Measurements from ENCODE around the gene SMARCA2.

SMARCA2 gene

DNA sequence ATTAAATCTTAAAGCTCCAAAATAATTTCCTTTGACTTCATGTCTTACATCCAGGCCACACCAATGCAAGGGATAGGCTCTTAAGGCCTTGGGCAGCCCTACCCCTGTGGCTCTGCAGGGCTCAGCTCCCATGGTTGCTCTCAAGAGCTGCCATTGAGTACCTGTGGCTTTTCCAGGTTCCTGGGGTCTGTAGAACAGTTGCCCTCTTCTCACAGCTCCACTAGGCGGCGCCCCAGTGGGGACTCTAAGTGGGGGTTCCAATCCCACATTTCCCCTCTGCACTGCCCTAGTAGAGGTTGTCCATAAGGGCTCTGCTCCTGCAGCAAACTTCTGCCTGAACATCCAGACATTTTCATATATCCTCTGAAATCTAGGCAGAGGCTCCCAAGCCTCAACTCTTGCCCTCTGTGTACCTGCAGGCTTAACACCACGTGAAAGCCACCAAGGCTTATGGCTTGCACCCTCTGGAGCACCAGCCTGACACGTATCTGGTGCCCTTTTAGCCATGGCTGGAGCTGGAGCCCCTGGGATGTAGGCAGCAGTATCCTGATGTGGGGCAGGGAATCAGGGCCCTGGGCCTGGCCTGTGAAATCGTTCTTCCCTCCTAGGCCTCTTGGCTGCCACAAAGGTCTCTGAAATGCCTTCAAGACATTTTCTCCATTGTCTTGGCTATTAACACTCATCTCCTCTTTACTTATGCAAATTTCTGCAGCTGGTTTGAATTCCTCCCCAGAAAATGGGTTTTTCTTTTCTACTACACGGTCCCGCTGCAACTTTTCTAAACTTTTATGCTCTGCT lies 185.1 kb downstream of the SMARCA2 start:
- CTCF ChIA-PET, result no interaction called here
- TF ChIP-seq, protein P1, sequence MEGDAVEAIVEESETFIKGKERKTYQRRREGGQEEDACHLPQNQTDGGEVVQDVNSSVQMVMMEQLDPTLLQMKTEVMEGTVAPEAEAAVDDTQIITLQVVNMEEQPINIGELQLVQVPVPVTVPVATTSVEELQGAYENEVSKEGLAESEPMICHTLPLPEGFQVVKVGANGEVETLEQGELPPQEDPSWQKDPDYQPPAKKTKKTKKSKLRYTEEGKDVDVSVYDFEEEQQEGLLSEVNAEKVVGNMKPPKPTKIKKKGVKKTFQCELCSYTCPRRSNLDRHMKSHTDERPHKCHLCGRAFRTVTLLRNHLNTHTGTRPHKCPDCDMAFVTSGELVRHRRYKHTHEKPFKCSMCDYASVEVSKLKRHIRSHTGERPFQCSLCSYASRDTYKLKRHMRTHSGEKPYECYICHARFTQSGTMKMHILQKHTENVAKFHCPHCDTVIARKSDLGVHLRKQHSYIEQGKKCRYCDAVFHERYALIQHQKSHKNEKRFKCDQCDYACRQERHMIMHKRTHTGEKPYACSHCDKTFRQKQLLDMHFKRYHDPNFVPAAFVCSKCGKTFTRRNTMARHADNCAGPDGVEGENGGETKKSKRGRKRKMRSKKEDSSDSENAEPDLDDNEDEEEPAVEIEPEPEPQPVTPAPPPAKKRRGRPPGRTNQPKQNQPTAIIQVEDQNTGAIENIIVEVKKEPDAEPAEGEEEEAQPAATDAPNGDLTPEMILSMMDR (IDR thresholded peaks at IDR 0.05; ENCODE audit: control extremely low read depth, extremely low read depth, low read depth, missing control alignments), result no peak
- POLR2A ChIA-PET, result no interaction called here
- no peak for DNase-seq (ENCODE audit: extremely low spot score)

DNA sequence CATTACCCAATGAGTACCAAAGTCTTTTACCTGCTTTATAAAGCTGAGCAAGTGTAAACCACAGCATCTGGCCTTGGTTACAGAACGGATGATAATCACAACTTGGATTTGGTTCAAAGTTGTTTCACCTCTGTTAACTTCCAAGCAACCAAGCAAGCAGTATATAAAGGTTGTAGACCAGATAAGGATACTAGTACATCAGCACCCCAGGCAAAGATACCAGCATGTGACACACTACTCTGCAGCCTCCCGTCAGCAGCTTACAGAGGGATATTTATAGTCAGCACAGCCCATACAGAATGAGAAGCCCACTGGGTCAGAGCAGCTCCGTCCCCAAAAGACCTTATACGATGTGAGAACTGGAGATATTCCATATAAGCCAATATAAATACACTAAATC lies 193.3 kb downstream of the SMARCA2 start:
- ChIA-PET CTCF (no interaction called here), POLR2A (no interaction called here)
- DNase-seq (ENCODE audit: extremely low spot score), result no peak
- TF ChIP-seq, protein P1 (IDR thresholded peaks at IDR 0.05; ENCODE audit: control extremely low read depth, extremely low read depth, low read depth, missing control alignments), result no peak

DNA sequence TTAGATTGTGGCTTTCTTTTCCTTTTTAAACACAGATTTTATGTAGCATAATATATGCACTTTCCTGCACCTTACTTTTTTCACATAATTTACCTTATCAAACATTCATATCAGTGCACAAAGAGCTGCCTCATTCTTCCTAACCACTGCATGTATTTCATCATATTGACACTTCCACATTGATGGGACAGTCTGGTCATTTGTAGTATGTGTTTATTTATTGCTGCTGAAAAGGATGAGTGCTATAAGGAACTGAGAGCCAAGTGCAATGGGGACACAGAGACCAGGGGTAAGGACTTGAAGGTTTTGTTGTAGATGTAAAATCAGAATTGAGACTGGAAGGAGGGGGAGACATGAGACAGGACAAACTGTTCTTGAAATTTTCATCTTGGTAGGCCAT lies 193.8 kb downstream of the SMARCA2 start:
- DNase-seq (ENCODE audit: extremely low spot score), result no peak
- TF ChIP-seq, protein P1 (IDR thresholded peaks at IDR 0.05; ENCODE audit: control extremely low read depth, extremely low read depth, low read depth, missing control alignments), result no peak
- CTCF ChIA-PET, result no interaction called here
- POLR2A ChIA-PET, result no interaction called here

DNA sequence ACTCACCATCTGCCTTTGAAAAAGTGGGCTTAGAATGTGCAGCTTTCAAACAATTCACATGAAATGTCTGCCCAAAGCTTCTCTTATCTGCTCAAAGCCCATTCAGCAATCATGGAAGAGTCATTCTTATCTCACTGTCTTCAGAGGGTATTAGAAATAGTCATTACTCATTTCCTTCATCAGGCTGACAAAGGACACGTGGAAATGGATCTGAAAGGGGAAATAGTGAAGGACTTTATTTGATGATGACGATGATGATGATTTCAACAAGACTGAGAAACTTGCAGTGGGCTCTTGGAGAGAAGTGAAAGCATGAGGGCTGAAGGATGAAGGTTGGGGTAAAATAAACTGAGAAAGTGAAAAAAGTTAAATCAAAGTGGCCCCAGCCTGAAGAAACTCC lies 194.3 kb downstream of the SMARCA2 start:
- peak; percentile 26 for DNase-seq (ENCODE audit: extremely low spot score)
- TF ChIP-seq, protein P1 (IDR thresholded peaks at IDR 0.05; ENCODE audit: control extremely low read depth, extremely low read depth, low read depth, missing control alignments), result no peak
- ChIA-PET CTCF (no interaction called here), POLR2A (no interaction called here)

DNA sequence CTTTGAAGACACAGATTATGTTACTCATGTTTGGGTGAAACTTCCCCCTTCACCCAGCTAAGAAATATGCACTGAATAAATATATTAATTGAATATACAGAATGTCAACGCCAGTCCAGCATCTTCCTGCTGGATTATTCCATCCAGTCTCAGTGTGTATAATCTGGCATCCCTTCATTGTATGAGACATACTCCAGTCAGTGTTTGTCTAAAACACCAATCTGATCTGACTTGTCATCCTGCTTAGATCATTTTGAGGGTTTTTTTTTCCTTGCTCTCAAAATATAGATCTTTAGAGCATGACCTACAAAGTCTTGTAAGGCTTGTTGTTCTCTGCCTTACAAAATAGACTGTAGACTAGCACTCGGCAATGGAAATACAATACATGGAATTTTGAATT lies 195.1 kb downstream of the SMARCA2 start:
- CTCF ChIA-PET, result interaction anchor here (0.8 kb wide), 1 partner anchor 21 kb away, joined by 4 read pairs; no protein-coding TSS in a partner anchor
- DNase-seq (ENCODE audit: extremely low spot score), result no peak
- POLR2A ChIA-PET, result no interaction called here
- TF ChIP-seq, protein P1 (IDR thresholded peaks at IDR 0.05; ENCODE audit: control extremely low read depth, extremely low read depth, low read depth, missing control alignments), result no peak

DNA sequence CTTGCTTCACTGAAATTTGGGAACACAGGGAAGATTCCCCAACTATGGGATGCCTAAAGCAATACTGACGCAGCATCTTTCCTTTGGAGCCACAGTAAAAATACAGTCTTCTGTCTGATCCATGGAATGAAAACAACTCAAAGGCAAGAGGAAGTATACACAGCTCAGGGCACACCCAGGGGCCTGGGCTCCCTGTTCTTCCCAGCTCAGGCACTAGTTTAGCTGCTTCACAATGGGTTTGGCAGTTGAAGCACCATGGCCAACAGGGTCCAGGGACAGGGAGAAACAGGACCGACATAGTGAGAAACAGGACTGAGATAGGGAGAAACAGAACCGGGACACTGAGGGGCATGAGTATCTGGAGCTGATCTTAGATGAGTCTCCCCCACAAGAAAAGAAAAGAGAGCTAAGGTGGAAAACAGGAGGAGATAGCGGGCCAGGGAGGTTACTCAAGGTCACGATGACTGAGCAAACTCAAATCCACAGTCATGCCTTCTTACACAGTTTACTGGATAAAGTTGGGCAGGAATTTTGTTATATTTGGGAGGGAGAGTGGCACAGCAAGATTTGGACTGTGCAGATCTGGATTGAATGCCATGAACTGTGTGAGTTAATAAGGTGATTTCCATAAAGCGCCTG lies 198.8 kb downstream of the SMARCA2 start:
- TF ChIP-seq, protein P1 (IDR thresholded peaks at IDR 0.05; ENCODE audit: control extremely low read depth, extremely low read depth, low read depth, missing control alignments), result no peak
- ChIA-PET CTCF (no interaction called here), POLR2A (no interaction called here)
- DNase-seq (ENCODE audit: extremely low spot score), result no peak
